Fibroblast of pulmonary artery (primary cell): ENCODE data around the gene TBC1D22B.

Source experiments
- DNase-seq: peaks from one replicate; pipeline ENCODE4 v3.0.0-alpha.2; 2010; ENCODE audit warnings: low read depth
- H3K4me3 ChIP-seq: replicated peaks from 2 replicates; pipeline ENCODE4 v1.5.1; 2011; ENCODE audit warnings: low read depth, mild to moderate bottlenecking, control low read depth, low read length, moderate library complexity
- CTCF ChIP-seq: IDR thresholded peaks from 2 replicates; pipeline ENCODE4 v1.5.1; 2011; ENCODE audit warnings: mild to moderate bottlenecking, control low read depth, low read length, inconsistent platforms; ENCODE audit errors: missing control alignments

Gene TBC1D22B

DNA sequence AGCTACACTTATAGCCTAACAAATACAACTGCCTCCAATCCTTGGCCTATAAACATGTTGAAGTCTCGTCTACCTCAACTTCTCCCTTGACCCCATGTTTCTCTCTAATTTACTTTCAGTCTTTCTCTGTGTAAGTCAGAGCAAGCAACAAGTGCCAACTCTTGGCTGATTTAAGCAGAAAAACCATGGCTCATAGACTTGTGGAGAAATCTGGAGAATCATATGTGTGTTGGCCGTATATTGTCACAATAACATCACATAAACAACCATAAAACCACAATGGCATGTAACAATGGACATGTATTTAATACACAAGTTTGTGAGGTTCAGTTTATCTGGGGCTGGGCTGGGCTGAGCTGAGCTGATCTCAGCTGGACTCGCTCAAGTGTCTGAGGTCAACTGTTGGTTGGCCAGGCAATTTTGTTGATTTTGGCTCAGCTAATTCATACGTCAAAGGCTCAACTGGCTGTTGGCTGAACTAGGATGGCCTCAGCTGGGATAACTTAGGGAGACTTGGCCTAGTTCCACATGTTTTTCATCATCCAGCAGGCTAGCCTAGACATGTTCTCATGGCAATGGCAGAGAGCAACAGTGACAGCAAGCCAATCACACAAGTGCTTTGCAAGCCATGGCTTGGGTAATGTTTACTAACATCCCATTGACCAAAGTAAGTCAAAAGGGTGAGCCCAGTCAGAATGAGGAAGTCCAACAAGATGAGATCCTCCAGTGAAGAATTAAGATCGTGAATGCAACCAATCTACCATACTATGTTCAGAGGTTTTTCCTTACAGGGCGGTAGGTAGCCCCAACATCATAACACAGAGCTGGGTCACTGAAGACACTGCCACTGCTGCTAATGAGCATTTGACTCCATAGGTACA lies 12.9 kb upstream of the TBC1D22B start:
- no peak for TF ChIP-seq CTCF
- DNase-seq, result peak; percentile 100
- H3K4me3 ChIP-seq, result no peak overlapping the region

DNA sequence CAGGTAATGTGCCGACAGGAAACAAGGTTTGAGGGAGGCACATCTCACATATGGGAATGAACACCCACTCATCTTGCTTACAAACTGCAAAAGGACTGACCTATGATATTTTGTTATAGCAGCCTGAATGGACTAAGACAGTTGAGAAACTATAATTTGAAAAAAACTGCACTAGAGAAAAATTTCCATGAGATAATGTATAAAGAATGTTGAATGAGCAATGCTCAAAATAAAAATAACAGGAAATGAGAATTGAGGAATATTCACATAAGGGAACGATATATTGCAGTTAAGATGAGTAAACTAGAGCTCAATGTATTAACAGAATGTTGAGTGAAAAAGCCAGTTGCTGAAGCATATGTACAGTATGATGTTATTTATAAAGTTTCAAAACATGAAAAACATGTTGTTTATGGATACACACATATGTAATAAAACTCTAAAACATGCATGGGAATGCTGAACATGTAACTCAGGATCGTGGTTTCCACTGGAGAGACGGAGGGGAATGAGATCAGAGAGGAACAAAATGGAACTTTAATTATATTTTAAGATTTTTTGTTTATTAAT lies 6.3 kb upstream of the TBC1D22B start:
- DNase-seq, result peak; percentile 68
- TF ChIP-seq CTCF, result no peak
- H3K4me3 ChIP-seq, result no peak overlapping the region

DNA sequence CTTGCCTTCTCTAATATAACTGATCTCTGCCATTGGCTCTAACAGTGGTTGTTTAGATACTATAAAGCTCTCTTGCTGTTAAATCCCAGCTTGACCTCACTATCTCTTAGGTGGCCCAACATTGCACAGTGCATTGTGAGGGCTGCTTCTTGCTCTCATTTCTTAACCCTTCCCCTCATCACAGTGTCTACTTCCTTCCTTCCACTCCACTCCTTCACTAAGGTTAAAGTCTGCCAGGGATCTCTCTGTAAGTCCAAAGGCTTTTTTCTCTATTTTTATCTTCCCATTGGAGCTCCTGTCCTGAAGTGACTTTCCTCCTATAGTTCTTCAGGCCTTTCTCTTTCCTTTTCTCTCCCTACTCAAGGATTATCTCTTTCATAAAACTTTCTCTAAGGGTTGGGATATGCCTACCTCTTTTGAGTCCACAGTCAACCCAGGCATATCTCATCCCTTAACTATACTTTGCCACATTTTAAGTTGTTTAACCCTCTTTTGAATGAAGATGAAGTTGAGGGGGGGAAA lies 4.0 kb upstream of the TBC1D22B start:
- DNase-seq, result no peak
- no peak for TF ChIP-seq CTCF
- no peak overlapping the region for H3K4me3 ChIP-seq

DNA sequence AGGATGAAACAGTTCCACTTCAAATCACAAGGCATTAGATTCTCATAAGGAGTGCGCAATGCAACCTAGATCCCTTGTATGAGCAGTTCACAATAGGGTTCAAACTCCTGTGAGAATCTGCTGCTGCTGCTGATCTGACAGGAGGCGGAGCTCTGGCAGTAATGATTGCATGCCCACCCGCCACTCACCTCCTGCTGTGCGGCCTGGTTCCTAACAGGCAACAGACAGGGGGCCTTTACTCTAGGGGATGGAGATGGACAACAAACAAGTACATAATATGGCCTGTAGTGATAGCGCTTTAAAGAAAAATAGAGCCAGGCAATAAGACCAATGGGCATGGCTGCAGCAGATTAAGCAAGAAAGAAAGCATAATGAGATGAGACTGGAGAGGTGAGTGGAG lies 2.7 kb upstream of the TBC1D22B start:
- no peak for TF ChIP-seq CTCF
- no peak for DNase-seq
- H3K4me3 ChIP-seq, result no peak overlapping the region

DNA sequence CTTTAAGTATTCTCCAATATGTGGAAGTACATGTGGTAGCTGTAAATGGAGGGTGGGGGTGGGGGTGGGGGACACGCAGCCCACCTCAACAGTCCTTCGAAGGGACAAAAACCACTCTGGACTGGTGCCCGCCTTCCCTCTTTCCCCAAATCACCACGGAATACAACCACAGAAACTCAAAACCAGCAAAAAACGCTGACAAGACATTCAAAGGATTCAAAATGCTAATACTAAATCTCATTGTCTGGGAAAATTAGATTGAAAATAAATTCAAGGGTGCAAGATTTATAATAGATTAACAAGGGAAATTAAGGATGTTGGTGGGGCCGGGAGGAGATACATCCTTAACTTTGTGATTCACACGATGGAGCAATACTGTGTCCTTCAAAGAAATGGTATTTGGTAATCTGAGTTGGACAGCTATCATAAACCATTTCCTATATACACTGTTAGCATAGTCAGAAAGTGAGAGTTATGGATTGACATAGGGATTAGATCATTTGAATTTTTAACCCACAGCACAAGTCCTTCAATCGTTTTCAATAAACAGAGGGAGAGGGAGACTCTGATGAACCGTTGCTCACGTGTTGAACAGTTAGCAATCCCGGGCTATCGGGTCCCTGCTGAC lies 766 bp upstream of the TBC1D22B start:
- peak overlapping the region; percentile 94 for H3K4me3 ChIP-seq
- TF ChIP-seq CTCF, result no peak
- no peak for DNase-seq

DNA sequence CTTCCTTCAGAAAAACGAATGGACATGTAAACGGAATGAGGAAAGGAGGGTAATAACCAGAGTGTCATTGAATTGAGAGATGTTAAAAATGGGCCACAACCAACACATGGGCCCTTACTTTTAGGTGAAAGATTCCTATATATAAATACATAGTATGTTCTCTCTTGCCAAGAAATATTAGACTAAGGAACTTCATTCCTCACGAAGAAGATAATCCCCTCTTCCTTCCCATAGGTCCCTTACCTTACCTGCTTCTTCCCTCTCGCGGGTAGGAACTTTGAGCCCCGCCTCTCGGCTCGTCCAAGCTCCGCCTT lies 295 bp upstream of the TBC1D22B start:
- peak overlapping the region; percentile 94 for H3K4me3 ChIP-seq
- no peak for DNase-seq
- no peak for TF ChIP-seq CTCF
